GM12878 (cell line): ENCODE results near the gene GALNT17. TPM values are rescaled to one million over a fixed set of nuclear protein-coding genes. Genes with fewer than 3 reads are reported as not detected.

Experiments used
- ATAC-seq: fragments of 200-7000 bp; cut with Tn5 transposase; 3 replicates; pipeline ENCODE4 v1.9.1; 2020; ENCODE audit warnings: mild to moderate bottlenecking, moderate library complexity
- BruUV-seq: library from RNA; stranded (reverse); fragments of 400-500 nt; replicated peaks from 2 replicates; lab custom pipeline; 2021; lab: Mats Ljungman, UMichigan
- CTCF ChIA-PET: fragments of 300-600 bp; sonication (Branson Sonifier 250); formaldehyde crosslinking; extraction: SDS; loops from one replicate; lab custom pipeline; 2021; ENCODE audit warnings: inconsistent platforms; lab: Yijun Ruan, JAX
- POLR2A ChIA-PET: fragments of 350-600 bp; formaldehyde crosslinking; extraction: SDS; loops from one replicate; lab custom pipeline; 2021; ENCODE audit warnings: inconsistent platforms; lab: Charles Lee
- RAD21 ChIA-PET: fragments of 300-600 bp; sonication (Branson Sonifier 250); formaldehyde crosslinking; loops from one replicate; lab custom pipeline; 2023; ENCODE audit warnings: antibody characterized with exemption; ENCODE audit not compliant: unreplicated experiment; lab: Charles Lee
- SMC1A ChIA-PET: fragments of 300-600 bp; sonication (Branson Sonifier 250); formaldehyde crosslinking; loops from one replicate; lab custom pipeline; 2023; ENCODE audit not compliant: unreplicated experiment, uncharacterized antibody; lab: Charles Lee
- DNase-seq: peaks from one replicate; pipeline ENCODE4 v3.0.0-alpha.2; 2011; ENCODE audit warnings: low read depth, low spot score
- FAIRE-seq: peaks from 3 replicates; lab custom pipeline; 2011; peaks lifted over from hg19 to GRCh38; lab: Jason Lieb, UNC
- H2AFZ ChIP-seq: 2 replicates; pipeline ENCODE4 v1.6.0; 2011; ENCODE audit warnings: low read depth, low read length, control low read depth; ENCODE audit not compliant: control insufficient read depth
- H3K27ac ChIP-seq: 2 replicates; pipeline ENCODE4 v1.5.1; 2011; ENCODE audit warnings: control low read depth; ENCODE audit not compliant: control insufficient read depth, insufficient read depth
- H3K27me3 ChIP-seq, 2 experiments: replicated peaks in 1 of 2; 2 replicates each; pipeline versions ENCODE4 v1.6.0 to v1.6.1; 2011; ENCODE audit warnings: low read length in 1 of 2; ENCODE audit not compliant: control insufficient read depth in 2 of 2, insufficient read depth in 2 of 2
- H3K36me3 ChIP-seq, 2 experiments: 2 replicates each; pipeline ENCODE4 v1.5.1; 2011; ENCODE audit warnings: low read length in 1 of 2; ENCODE audit not compliant: control insufficient read depth in 2 of 2, insufficient read depth in 2 of 2
- H3K4me1 ChIP-seq: 2 replicates; pipeline ENCODE4 v1.6.1; 2011; ENCODE audit warnings: mild to moderate bottlenecking, low read length, moderate library complexity, mixed read lengths; ENCODE audit not compliant: control insufficient read depth, insufficient read depth
- H3K4me2 ChIP-seq: 2 replicates; pipeline ENCODE4 v1.6.0; 2011; ENCODE audit warnings: control low read depth; ENCODE audit not compliant: control insufficient read depth, insufficient read depth
- H3K4me3 ChIP-seq: fragments of 200-600 bp; sonication (generic); 2 replicates; pipeline ENCODE4 v1.5.1; 2016
- H3K79me2 ChIP-seq: 2 replicates; pipeline ENCODE4 v1.6.0; 2011; ENCODE audit warnings: low read length; ENCODE audit not compliant: control insufficient read depth, insufficient read depth
- H3K9ac ChIP-seq: 2 replicates; pipeline ENCODE4 v1.8.0; 2011; ENCODE audit warnings: low read length, control low read depth, mixed read lengths; ENCODE audit not compliant: control insufficient read depth, insufficient read depth
- H3K9me3 ChIP-seq: replicated peaks from 3 replicates; pipeline ENCODE4 v1.5.1; 2011; ENCODE audit warnings: mild to moderate bottlenecking, low read length; ENCODE audit not compliant: control insufficient read depth, insufficient read depth
- H4K20me1 ChIP-seq: 2 replicates; pipeline ENCODE4 v1.6.0; 2011; ENCODE audit not compliant: control insufficient read depth, insufficient read depth
- BCL11A ChIP-seq: IDR thresholded peaks from 2 replicates; pipeline ENCODE4 v1.6.1; 2011; ENCODE audit warnings: low read depth, low read length
- E4F1 ChIP-seq: fragments of 450-650 bp; IDR thresholded peaks from 2 replicates; pipeline ENCODE4 v1.6.1; 2018; ENCODE audit warnings: borderline replicate concordance, mild to moderate bottlenecking; ENCODE audit not compliant: partially characterized antibody
- JUND ChIP-seq: IDR thresholded peaks from 2 replicates; pipeline ENCODE4 v1.6.1; 2012; ENCODE audit warnings: low read depth, mild to moderate bottlenecking, low read length, improper control_type of control experiment, moderate library complexity
- NBN ChIP-seq: fragments of 450-650 bp; IDR thresholded peaks from 2 replicates; pipeline ENCODE4 v1.6.1; 2016
- NR2F1 ChIP-seq: fragments of 450-650 bp; conservative IDR thresholded peaks from 2 replicates; pipeline ENCODE4 v1.6.1; 2017; ENCODE audit warnings: mild to moderate bottlenecking
- RB1 ChIP-seq: fragments of 450-650 bp; formaldehyde crosslinking; IDR thresholded peaks from 2 replicates; pipeline ENCODE4 v1.6.1; 2017; ENCODE audit warnings: mild to moderate bottlenecking, borderline replicate concordance
- RELA ChIP-seq: fragments of 450-650 bp; IDR thresholded peaks from 2 replicates; pipeline ENCODE4 v1.8.0; 2014; ENCODE audit warnings: borderline replicate concordance; ENCODE audit not compliant: partially characterized antibody
- SKIL ChIP-seq: fragments of 450-650 bp; IDR thresholded peaks from 2 replicates; pipeline ENCODE4 v1.6.1; 2017; ENCODE audit warnings: mild to moderate bottlenecking, low read depth, inconsistent platforms; ENCODE audit not compliant: poor library complexity, severe bottlenecking
- SMAD1 ChIP-seq: fragments of 450-650 bp; IDR thresholded peaks from 2 replicates; pipeline ENCODE4 v1.6.1; 2018; ENCODE audit warnings: mild to moderate bottlenecking, low read depth; ENCODE audit not compliant: partially characterized antibody
- TBL1XR1 ChIP-seq: IDR thresholded peaks from 2 replicates; pipeline ENCODE4 v1.6.1; 2012; ENCODE audit warnings: low read depth, low read length, improper control_type of control experiment
- ZBTB40 ChIP-seq: fragments of 450-650 bp; IDR thresholded peaks from 2 replicates; pipeline ENCODE4 v1.6.1; 2016; ENCODE audit warnings: mild to moderate bottlenecking, moderate library complexity, borderline replicate concordance
- ZSCAN29 ChIP-seq: fragments of 450-650 bp; IDR thresholded peaks from 2 replicates; pipeline ENCODE4 v1.6.1; 2017; ENCODE audit warnings: mild to moderate bottlenecking, moderate library complexity
- WGBS: methylation state at CpG from one replicate; pipeline ENCODE4 v1.1.6; 2016; ENCODE audit warnings: low lambda C conversion rate; ENCODE audit not compliant: insufficient replicate concordance, insufficient coverage; ENCODE audit errors: missing lambda C conversion rate; 5-methylcytosine and 5-hydroxymethylcytosine counted together
- in situ Hi-C: fragments of 300-500 bp; cut with MboI; formaldehyde crosslinking; loops from 9 replicates; pipeline ENCODE4 v1.14.3; 2018; ENCODE audit warnings: mixed read lengths
- intact Hi-C: fragments of 100-400 bp; cut with micrococcal nuclease; formaldehyde crosslinking; loops from one replicate; pipeline ENCODE4 v1.14.2; 2022; ENCODE audit not compliant: unreplicated experiment
- polyA plus RNA-seq, 11 experiments: library from polyadenylated mRNA; depleted of rRNA in 4 of 11; unstranded in 6 of 11; stranded (reverse) in 5 of 11; fragments of >200 nt; fragmentation: Nextera tagmentation in 4 of 11; fragmentation: Illumina TruSeq in 1 of 11; extraction: Ambion mirVana in 4 of 11; extraction: Trizol in 1 of 11; gene quantifications; 1 replicate in 1 of 11; 2 replicates in 10 of 11; pipeline versions ENCODE4 v1.2.1 to v1.2.3, GENCODE V29; 2011 to 2016; ENCODE audit warnings: inconsistent platforms in 2 of 11, missing spikeins in 2 of 11, low read depth in 1 of 11
- total RNA-seq, 4 experiments: library from RNA; depleted of rRNA in 3 of 4; stranded (reverse); fragments of >200 nt in 3 of 4; fragmentation: Illumina TruSeq in 1 of 4; extraction: Trizol in 1 of 4; gene quantifications; 2 replicates each; pipeline versions ENCODE4 v1.2.1 to v1.2.3, GENCODE V29; 2013 to 2021

The GALNT17 gene
- total and polyA plus RNA-seq, 10 of the 15 experiments (the other 5 are each of a cell fraction or from before 2014, with no cell fraction given), result 0.12 to 0.15 TPM; not detected in 8

- no peak for TF ChIP-seq JUND
- no peak for TF ChIP-seq RELA
- no peak for TF ChIP-seq E4F1
- no peak for TF ChIP-seq ZBTB40
- TF ChIP-seq NR2F1, result no peak
- no peak for TF ChIP-seq RB1
- no peak for TF ChIP-seq NBN
- no peak for TF ChIP-seq TBL1XR1
- TF ChIP-seq BCL11A, result no peak
- TF ChIP-seq SKIL, result no peak
- TF ChIP-seq SMAD1, result no peak
- no peak for TF ChIP-seq ZSCAN29
- no peak overlapping the region for H3K27ac ChIP-seq
- H3K36me3 ChIP-seq, result no peaks in the 10 kb centered on the region
- DNase-seq (no peak), ATAC-seq (no peak), FAIRE-seq (no peak)
- H3K4me1 ChIP-seq, result no peaks in the 10 kb centered on the region
- H3K27me3 ChIP-seq, result no peaks in the 10 kb centered on the region
- H3K79me2 ChIP-seq, result no peaks in the 10 kb centered on the region
- no peak overlapping the region for H3K4me3 ChIP-seq
- no peak overlapping the region for H3K4me2 ChIP-seq
- no TSS peak for BruUV-seq
- H4K20me1 ChIP-seq, result no peaks in the 10 kb centered on the region
- in situ Hi-C loops (no loop called here), intact Hi-C loops (no loop called here)
- no peak overlapping the region for H2AFZ ChIP-seq
- RAD21 ChIA-PET, result interaction anchor here (0.6 kb wide), 1 partner anchor 656 kb away, joined by 7 read pairs; no protein-coding TSS in a partner anchor
- SMC1A ChIA-PET, result interaction anchor here (1.0 kb wide), 1 partner anchor 8 kb away, joined by 3 read pairs; no protein-coding TSS in a partner anchor
- POLR2A ChIA-PET, result no interaction called here
- CTCF ChIA-PET, result interaction anchor here (1.1 kb wide), 1 partner anchor 10 kb away, joined by 3 read pairs; no protein-coding TSS in a partner anchor
- no peaks in the 10 kb centered on the region; the same call in 2 of the 3 replicates for H3K9me3 ChIP-seq
- H3K9ac ChIP-seq, result no peak overlapping the region
- 16% methylated on average over 5 of the region's 5 CpGs for WGBS
These were observed 411.5 kb downstream of the GALNT17 start for GRCh38 chr7:71543396-71543795.
